Naive thymus-derived CD8-positive, alpha-beta T cell (primary cell): Measurements from ENCODE around the gene ZNF385C. TPM values are rescaled to one million over a fixed set of nuclear protein-coding genes. Genes with fewer than 3 reads are reported as not detected.
A peak's percentile ranks its signal among the peaks of the same experiment; 100 is the strongest.

Source experiments
- ATAC-seq, 2 donors: fragments of 150-1000 bp; cut with Tn5 transposase in 1 of 2; sonication (Bioruptor Pico), chemical (Tn5 transposase) in 1 of 2; 1 replicate in 1 of 2; 2 replicates in 1 of 2; pipeline ENCODE4 v1.10.0; 2021; ENCODE audit warnings: mild to moderate bottlenecking in 2 of 2, moderate library complexity in 2 of 2
- POLR2A ChIA-PET: fragments of 350-600 bp; sonication (Branson Sonifier 250); formaldehyde crosslinking; loops from one replicate; lab custom pipeline; 2021; ENCODE audit warnings: antibody characterized with exemption; lab: Charles Lee
- DNase-seq, 10 donors: peaks; one replicate each; pipeline versions ENCODE4 v3.0.0 to v3.0.0-alpha.2; 2020 to 2022
- H3K27ac Mint-ChIP-seq, 10 donors: one replicate each; pipeline ENCODE4 v1.8.0; 2020 to 2022; ENCODE audit warnings: mild to moderate bottlenecking in 10 of 10, mixed read lengths in 10 of 10, moderate library complexity in 4 of 10, inconsistent platforms in 1 of 10
- H3K27me3 Mint-ChIP-seq, 5 donors: one replicate each; pipeline ENCODE4 v1.8.0; 2021 to 2022; ENCODE audit warnings: mixed read lengths in 5 of 5
- H3K36me3 Mint-ChIP-seq, 3 donors: one replicate each; pipeline ENCODE4 v1.8.0; 2020 to 2022; ENCODE audit warnings: mixed read lengths in 3 of 3, mild to moderate bottlenecking in 2 of 3, inconsistent platforms in 1 of 3
- H3K4me1 Mint-ChIP-seq, 4 donors: one replicate each; pipeline ENCODE4 v1.8.0; 2021 to 2022; ENCODE audit warnings: mixed read lengths in 4 of 4
- H3K4me3 Mint-ChIP-seq, 10 donors: one replicate each; pipeline ENCODE4 v1.8.0; 2020 to 2022; ENCODE audit warnings: mild to moderate bottlenecking in 10 of 10, mixed read lengths in 10 of 10, moderate library complexity in 6 of 10, inconsistent platforms in 1 of 10
- H3K9me3 Mint-ChIP-seq, 9 donors: one replicate each; pipeline ENCODE4 v1.8.0; 2020 to 2022; ENCODE audit warnings: mixed read lengths in 9 of 9, mild to moderate bottlenecking in 3 of 9, inconsistent platforms in 1 of 9, moderate library complexity in 1 of 9
- polyA plus RNA-seq, 3 donors: library from polyadenylated mRNA; unstranded; fragments of 300-500 nt; fragmentation: Illumina TruSeq; gene quantifications; one replicate each; pipeline ENCODE4 v1.2.3, GENCODE V29; 2021
- total RNA-seq, 8 experiments: library from RNA in 2 of 8; stranded (reverse) in 2 of 8; gene quantifications; one replicate each; pipeline ENCODE4 v1.2.3 and lab custom pipeline; 2021 to 2026

Gene ZNF385C
- total and polyA plus RNA-seq, 5 experiments from 2014 or later, result 0.09 to 0.36 (median 0.14) TPM; not detected in 1

DNA sequence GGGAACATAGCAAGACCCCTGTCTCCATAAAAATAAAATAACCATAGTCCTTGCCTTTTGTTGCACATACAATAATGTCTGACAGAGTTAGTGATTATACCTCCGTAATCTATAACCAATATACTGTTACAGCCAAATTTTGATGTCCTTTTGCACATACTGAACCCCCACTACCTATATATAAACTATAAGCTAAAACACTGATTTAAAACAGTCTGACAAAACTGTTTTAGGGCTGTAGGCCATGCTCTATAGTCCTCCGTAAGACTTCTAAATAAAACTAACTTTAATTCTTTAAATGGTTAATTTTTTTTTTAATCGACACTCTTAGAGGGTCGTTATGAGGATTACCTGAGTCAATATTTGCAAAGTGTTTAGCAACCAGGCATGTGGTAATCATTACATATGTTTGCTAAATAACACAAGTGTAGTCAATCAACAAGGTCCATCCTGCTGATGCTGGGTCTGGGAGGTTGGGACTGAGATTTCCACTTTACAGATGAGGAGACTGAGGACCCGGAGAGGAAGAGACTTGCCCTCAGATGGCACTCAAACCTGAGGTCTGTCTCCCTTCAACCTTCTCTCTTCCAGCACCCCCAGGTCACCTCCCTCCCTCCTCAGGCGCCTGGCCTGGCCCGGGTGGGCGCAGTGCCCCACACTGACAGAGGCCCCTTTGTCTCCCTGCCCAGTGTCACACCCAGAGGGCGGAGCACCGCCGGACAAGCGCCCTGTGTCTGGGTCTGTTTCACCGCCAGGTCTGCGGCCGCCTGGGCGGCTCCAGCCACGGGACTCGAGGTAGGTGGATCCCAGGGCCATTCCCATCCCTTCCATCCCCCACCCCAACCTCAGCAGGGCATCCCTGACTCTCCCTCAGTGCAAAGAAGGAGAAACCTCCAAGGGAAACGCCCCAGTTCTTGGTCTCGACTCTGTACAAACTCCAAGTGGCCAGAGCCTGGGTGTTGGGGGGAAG, 10.3 kb downstream of the ZNF385C start:
- no peaks in the 10 kb centered on the region for H3K36me3 Mint-ChIP-seq
- no peaks in the 10 kb centered on the region for H3K4me1 Mint-ChIP-seq
- no peak for DNase-seq
- peak overlapping the region in 1 of 10 donors; percentile 55 for H3K27ac Mint-ChIP-seq
- H3K9me3 Mint-ChIP-seq, result no peaks in the 10 kb centered on the region
- peaks cover 0 to 4% (median 0%) of the 10 kb centered on the region in 5 donors for H3K27me3 Mint-ChIP-seq
- H3K4me3 Mint-ChIP-seq, result no peak overlapping the region
- ATAC-seq, result no peak
- POLR2A ChIA-PET, result no interaction called here

DNA sequence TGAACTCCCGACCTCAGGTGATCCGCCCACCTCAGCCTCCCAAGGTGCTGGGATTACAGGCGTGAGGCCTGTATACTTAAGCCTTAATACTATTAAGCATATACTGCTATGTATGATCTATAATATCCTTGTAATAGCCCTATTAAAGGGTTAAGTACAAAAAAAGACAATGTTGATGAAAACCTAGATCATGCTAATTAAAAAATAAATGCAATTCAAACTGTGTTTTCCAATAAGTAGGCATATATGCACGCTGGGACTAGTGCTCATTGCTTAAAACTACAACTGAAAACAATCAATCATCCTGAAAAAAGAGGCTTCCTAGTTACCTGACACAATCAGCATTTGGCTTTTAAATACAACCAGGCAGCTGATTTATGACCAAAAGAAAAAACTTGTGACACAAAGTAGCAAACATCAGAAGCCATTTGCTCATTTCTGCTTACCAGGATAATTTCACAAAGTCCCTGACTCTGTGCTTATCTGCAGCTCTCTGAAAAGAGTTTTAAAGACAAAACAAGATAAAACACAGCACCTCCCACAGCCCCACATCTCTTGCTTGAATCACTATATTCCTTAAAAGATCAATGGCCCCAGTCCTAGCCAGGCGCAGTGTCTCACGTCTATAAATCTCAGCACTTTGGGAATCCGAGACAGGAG, 11.1 kb downstream of the ZNF385C start:
- Mint-ChIP-seq H3K27me3 (peaks cover 0 to 4% (median 0%) of the 10 kb centered on the region in 5 donors), H3K36me3 (no peaks in the 10 kb centered on the region), H3K4me1 (no peaks in the 10 kb centered on the region), H3K27ac (peak overlapping the region in 1 of 10 donors; percentile 55), H3K9me3 (no peaks in the 10 kb centered on the region), H3K4me3 (no peak overlapping the region)
- DNase-seq (no peak), ATAC-seq (no peak)
- POLR2A ChIA-PET, result no interaction called here

DNA sequence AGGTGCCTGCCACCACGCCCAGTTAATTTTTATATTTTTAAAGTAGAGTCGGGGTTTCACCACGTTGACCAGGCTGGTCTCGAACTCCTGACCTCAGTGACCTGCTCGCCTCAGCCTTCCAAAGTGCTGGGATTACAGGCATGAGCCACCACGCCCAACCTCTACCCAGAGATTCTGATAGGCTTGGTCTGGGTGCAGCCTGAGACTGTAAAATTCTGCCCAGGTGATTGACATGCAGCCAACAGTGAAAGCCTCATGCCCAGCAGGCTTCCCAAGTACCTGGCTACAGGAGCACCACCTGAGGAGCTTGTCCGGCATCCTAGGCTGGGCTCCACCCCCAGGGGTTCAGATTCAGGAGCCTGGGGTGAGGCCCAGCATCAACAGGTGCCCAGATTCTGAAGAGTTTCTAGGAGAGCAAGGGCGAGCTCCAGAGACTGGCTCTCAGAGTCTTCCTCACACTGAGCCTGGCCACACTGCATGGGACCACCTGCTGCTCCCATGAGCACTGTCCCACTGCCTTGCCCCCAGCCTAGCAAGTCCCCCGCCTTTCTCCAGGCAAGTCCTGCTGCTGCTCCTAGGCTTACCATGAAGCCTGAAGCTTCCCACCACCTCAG, 16.6 kb downstream of the ZNF385C start:
- Mint-ChIP-seq H3K4me3 (no peak overlapping the region), H3K27me3 (no peaks in the 10 kb centered on the region), H3K9me3 (no peaks in the 10 kb centered on the region), H3K27ac (no peak overlapping the region), H3K36me3 (no peaks in the 10 kb centered on the region), H3K4me1 (no peaks in the 10 kb centered on the region)
- POLR2A ChIA-PET, result no interaction called here
- DNase-seq (no peak), ATAC-seq (no peak)

DNA sequence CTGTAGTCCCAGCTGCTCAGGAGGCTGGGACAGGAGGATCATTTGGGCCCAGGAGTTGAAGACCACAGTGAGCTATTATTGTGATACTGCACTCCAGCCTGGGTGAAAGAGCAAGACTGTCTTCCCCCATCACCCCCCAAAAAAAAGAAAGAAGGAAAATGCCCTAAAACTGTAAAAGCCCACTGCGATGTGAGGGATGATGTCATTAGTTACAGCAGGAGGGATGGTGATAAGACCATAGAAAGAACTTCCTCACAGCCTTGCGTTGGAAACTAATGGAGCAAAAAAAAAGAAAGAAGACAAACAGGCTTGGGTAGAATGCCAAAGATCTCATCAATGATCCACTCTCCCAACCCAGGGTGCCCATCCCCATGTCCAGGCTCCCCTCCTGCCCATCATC, 18.7 kb downstream of the ZNF385C start:
- Mint-ChIP-seq H3K27ac (no peak overlapping the region), H3K4me1 (no peaks in the 10 kb centered on the region), H3K36me3 (no peaks in the 10 kb centered on the region), H3K27me3 (no peaks in the 10 kb centered on the region), H3K9me3 (no peaks in the 10 kb centered on the region), H3K4me3 (no peak overlapping the region)
- POLR2A ChIA-PET, result interaction anchor here (0.6 to 0.7 kb wide), 2 partner anchors 38 to 575 kb away, joined by 3 read pairs; no protein-coding TSS in a partner anchor
- ATAC-seq, result no peak
- no peak for DNase-seq

DNA sequence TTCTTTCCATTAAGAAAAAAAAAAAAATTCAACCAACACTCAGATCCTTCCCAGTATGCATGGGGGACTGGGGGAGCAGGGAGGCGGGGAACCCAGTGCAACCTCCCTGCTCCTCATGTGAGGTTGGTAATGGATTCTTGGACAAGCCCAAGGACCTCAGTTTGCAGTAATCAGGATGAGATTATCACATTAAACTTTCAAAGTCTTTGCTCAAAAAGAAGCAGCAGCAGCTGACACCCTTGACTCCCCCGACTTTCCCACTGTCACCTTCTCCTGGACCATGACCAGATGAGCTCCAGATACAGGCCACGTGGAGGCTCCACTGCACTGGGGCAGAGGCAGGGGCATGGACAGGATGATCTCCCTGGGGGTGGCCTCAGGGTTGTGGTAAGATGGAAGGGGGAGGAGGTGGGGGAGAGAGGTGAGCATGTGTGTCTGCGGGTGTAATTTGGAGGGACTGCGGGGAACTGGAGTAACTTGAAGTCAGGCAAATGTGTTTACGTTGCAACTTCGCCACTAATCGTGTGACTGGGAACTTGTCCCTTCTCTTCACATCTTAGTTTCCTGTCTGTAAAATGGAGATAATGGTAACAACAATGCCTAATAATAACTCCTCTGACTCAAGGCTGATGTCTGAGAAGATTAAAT, 19.8 kb downstream of the ZNF385C start:
- H3K9me3 Mint-ChIP-seq, result no peaks in the 10 kb centered on the region
- no peak for ATAC-seq
- POLR2A ChIA-PET, result interaction anchor here (0.7 kb wide), 1 partner anchor 39 kb away, joined by 3 read pairs; no protein-coding TSS in a partner anchor
- DNase-seq, result no peak
- H3K27me3 Mint-ChIP-seq, result peaks cover 0 to 10% (median 3%) of the 10 kb centered on the region in 5 donors
- peaks cover 0 to 4% (median 0%) of the 10 kb centered on the region in 4 donors for H3K4me1 Mint-ChIP-seq
- no peaks in the 10 kb centered on the region for H3K36me3 Mint-ChIP-seq
- H3K4me3 Mint-ChIP-seq, result no peak overlapping the region
- no peak overlapping the region for H3K27ac Mint-ChIP-seq

DNA sequence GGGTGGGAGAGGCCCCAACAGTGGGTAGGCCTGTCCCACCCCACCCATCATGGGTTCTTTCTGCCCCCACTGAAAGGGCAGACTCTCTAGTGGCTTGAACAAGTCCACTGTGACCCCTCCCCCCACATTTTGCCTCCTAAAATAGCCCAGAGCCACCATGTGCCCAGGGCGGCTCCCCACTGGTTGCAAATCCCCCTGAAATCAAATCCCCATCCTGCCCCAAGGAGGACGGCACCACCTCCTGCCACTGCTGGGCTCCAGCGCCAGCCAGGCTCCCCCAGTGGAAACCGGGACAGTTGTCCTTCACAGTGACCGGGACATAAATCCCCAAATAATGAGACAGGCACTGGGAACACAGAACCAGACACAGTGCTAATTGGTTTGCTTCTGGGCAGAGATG, 20.5 kb downstream of the ZNF385C start:
- DNase-seq (no peak), ATAC-seq (no peak)
- Mint-ChIP-seq H3K27ac (no peak overlapping the region), H3K27me3 (peaks cover 1 to 17% (median 5%) of the 10 kb centered on the region in 5 donors), H3K9me3 (no peaks in the 10 kb centered on the region), H3K4me1 (peaks cover 1 to 12% (median 3%) of the 10 kb centered on the region in 4 donors), H3K36me3 (no peaks in the 10 kb centered on the region), H3K4me3 (no peak overlapping the region)
- POLR2A ChIA-PET, result no interaction called here

DNA sequence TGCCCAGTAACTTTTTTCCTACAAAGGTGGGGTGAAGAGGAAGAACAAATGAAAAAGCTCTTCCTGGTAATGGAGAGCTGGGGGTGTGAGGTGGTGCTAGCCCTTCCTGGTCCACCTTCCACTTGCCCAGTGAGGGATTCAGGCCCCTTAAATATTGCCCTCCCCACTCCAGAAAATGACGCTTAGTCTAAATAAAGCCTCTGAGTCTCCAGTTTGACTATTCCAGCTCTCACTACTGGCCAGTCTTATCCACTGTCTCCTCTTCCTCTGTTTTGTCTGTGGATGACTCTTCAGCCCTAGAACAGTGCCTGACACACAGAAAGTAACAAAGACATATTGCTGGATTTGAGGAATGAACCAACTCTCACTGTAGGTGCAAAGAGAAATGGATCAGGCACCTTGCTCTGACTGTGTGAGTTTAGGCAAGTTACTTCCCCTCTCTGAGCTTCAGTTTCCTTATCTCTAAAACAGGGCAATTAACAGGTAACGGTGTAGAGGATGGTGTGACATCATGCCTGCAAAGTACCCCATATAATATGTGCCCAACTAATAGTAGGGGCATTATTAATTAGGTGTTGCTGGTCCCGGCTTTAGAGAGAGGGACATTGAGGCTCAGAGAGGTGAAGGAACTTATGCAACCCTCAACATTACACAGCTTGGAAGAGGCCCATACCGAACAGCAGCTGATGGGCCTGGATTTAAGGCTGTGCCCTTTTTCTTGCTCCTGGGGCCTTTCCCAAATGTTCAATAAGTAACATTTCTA, 21.3 kb downstream of the ZNF385C start:
- Mint-ChIP-seq H3K4me3 (no peak overlapping the region), H3K9me3 (no peaks in the 10 kb centered on the region), H3K4me1 (peaks cover 2 to 14% (median 5%) of the 10 kb centered on the region in 4 donors), H3K36me3 (no peaks in the 10 kb centered on the region), H3K27ac (peak overlapping the region in 1 of 10 donors; percentile 77), H3K27me3 (peaks cover 1 to 18% (median 6%) of the 10 kb centered on the region in 5 donors)
- ATAC-seq, result no peak
- DNase-seq, result no peak
- POLR2A ChIA-PET, result no interaction called here

DNA sequence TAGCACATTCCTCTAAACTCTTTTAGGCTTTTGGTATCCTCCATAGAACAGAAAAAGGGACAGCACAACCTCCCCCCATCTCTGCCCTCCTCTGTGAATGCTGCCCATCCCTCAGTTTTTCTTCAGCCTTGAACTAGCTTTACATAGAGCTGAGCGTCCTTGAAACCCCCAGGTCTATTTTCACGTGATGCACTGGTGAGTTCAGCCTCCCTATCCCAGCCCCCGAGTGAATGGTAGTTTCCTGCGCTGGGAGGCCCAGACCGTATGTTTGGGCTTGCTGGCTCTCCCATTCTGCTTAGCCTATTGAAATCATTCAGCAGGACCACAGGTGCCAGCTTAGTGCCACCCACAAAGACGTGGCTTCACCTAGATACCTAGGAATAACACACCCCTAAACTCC, 22.5 kb downstream of the ZNF385C start:
- DNase-seq (no peak), ATAC-seq (no peak)
- POLR2A ChIA-PET, result no interaction called here
- H3K4me1 Mint-ChIP-seq, result peaks cover 5 to 21% (median 8%) of the 10 kb centered on the region in 4 donors
- no peaks in the 10 kb centered on the region for H3K9me3 Mint-ChIP-seq
- no peaks in the 10 kb centered on the region for H3K36me3 Mint-ChIP-seq
- H3K27me3 Mint-ChIP-seq, result peaks cover 1 to 18% (median 7%) of the 10 kb centered on the region in 5 donors
- H3K27ac Mint-ChIP-seq, result no peak overlapping the region
- no peak overlapping the region for H3K4me3 Mint-ChIP-seq

DNA sequence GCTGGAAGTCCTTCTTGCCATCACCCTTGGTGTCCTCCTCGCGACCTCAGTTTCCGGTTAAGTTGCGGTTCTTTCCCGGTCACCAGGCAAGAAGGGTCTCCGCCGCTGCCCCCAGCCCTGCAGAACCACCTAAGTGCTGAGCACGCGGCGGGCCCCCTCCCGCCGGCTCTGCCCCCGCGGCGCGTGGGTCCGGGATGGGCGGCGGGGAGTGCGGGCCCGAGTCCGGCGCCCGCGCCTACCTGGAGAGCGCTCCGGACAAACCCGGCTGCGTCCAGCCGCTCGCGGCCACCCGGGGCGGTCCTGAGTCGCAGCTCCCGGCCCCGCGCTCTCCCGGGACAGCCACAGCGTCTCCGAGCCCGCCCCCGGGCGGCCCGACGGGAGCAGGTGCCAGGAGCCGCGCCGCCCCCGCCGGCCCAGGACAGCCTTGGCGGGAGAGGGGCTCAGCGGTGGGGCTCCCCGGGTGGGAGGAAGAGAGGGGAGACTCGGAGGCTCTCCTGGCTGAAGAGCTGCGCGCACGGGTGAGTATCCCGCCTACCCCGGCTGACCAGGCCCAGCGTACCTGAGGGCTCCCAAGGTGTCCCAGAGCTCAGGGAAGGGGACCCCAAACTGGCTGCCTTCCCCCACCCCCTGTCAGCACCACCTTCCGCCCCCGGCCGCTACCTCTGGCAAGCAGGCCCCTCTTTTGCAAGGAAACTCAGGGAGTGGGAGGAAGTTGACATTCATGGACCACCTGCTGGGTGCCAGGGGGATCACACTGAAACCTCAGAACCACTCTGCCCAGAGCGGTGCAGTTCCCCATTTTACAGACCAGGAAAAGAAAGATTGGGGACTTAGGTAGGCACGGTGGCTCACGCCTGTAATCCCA, 25.7 kb downstream of the ZNF385C start:
- Mint-ChIP-seq H3K4me3 (peak overlapping the region; percentile 45 to 87 (median 74)), H3K27me3 (peaks cover 1 to 18% (median 7%) of the 10 kb centered on the region in 5 donors), H3K9me3 (no peaks in the 10 kb centered on the region), H3K4me1 (peaks cover 5 to 21% (median 8%) of the 10 kb centered on the region in 4 donors), H3K27ac (peak overlapping the region in 2 of 10 donors; percentile 14 to 56), H3K36me3 (no peaks in the 10 kb centered on the region)
- peak in 2 of 10 donors; percentile 10 to 23 for DNase-seq
- POLR2A ChIA-PET, result interaction anchor here (0.7 to 1.3 kb wide), 3 partner anchors 27 to 351 kb away, joined by 3 to 5 read pairs (median 3); partner anchors contain the start of genes CAVIN1 and DHX58
- ATAC-seq, result peak; percentile 43 to 63

DNA sequence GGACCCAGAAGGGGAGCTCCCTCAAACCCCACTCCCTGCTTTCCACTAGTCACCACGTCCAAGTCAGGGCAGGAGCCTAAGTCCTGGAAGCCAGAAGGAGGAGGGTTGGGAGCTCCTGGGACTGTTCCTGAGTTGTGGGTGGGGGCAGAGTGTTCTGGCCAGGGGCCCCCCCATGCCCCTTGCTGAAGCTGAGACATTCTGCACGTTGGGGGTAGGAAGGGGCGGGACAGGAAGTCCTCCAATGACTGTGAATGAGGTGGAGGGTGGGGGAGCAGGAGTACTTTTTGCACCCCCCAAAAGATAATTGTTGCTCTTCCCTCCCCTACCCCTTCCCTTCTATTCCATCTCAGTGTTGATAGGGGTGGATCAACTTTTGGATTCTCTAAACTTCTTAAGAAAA, 26.5 kb downstream of the ZNF385C start:
- peak overlapping the region in 3 of 10 donors; percentile 40 to 52 (median 43) for H3K27ac Mint-ChIP-seq
- H3K4me1 Mint-ChIP-seq, result peaks cover 5 to 23% (median 8%) of the 10 kb centered on the region in 4 donors
- POLR2A ChIA-PET, result interaction anchor here (0.5 to 1.3 kb wide), 2 partner anchors 41 to 153 kb away, joined by 3 to 5 read pairs; partner anchors contain the start of genes ACLY and DHX58
- DNase-seq (peak in 1 of 10 donors; percentile 17), ATAC-seq (peak; percentile 30 to 63)
- no peaks in the 10 kb centered on the region for H3K9me3 Mint-ChIP-seq
- H3K27me3 Mint-ChIP-seq, result peaks cover 1 to 18% (median 7%) of the 10 kb centered on the region in 5 donors
- H3K4me3 Mint-ChIP-seq, result peak overlapping the region; percentile 71 to 87 (median 73)
- H3K36me3 Mint-ChIP-seq, result no peaks in the 10 kb centered on the region

DNA sequence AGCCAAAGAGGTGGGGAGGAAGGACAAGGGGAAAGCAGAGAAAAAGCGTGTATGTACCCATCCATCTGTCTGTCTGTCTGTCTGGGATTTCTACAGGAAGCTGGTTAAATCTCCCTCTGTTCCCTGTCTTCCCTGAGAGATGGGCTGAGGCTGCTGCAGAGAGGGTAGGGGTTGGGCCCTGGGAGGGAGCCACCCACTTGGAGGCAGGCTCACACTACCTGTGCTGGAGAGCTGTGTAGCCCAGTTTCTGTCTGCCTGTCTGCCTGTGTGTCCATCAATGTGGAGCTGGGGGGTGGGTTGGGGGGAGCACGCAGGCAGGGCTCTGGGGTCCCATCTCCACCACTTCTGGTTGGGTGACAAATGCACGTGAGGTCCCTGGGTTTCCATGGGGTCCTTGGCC, 29.3 kb downstream of the ZNF385C start:
- Mint-ChIP-seq H3K27me3 (peaks cover 1 to 15% (median 6%) of the 10 kb centered on the region in 5 donors), H3K27ac (no peak overlapping the region), H3K36me3 (no peaks in the 10 kb centered on the region), H3K4me3 (no peak overlapping the region), H3K4me1 (peaks cover 10 to 42% (median 22%) of the 10 kb centered on the region in 4 donors), H3K9me3 (no peaks in the 10 kb centered on the region)
- DNase-seq, result no peak
- POLR2A ChIA-PET, result no interaction called here
- no peak for ATAC-seq
